Loucy (cell line): Measurements from ENCODE around the gene RAB33A.

Source experiments
- H2AFZ ChIP-seq: fragments of 200-600 bp; sonication (generic); 2 replicates; pipeline ENCODE4 v1.6.0; 2016; ENCODE audit warnings: antibody characterized with exemption, mild to moderate bottlenecking, low read length, moderate library complexity
- H3F3A ChIP-seq: fragments of 200-600 bp; 2 replicates; pipeline ENCODE4 v1.6.0; 2016; ENCODE audit warnings: antibody characterized with exemption, low read depth, mild to moderate bottlenecking
- H3K27me3 ChIP-seq: fragments of 200-600 bp; sonication (generic); 2 replicates; pipeline ENCODE4 v1.6.1; 2014; ENCODE audit warnings: low read length, mild to moderate bottlenecking; ENCODE audit not compliant: insufficient read depth, poor library complexity, severe bottlenecking
- H3K36me3 ChIP-seq: fragments of 200-600 bp; sonication (generic); 2 replicates; pipeline ENCODE4 v1.6.1; 2016; ENCODE audit warnings: low read length; ENCODE audit not compliant: insufficient read depth
- H3K4me1 ChIP-seq: fragments of 200-600 bp; sonication (generic); 2 replicates; pipeline ENCODE4 v1.5.1; 2014; ENCODE audit warnings: low read length, mild to moderate bottlenecking; ENCODE audit not compliant: insufficient read depth, poor library complexity, severe bottlenecking
- H3K4me2 ChIP-seq: fragments of 200-600 bp; sonication (generic); 2 replicates; pipeline ENCODE4 v1.6.0; 2014; ENCODE audit warnings: antibody characterized with exemption, low read length, low read depth, mild to moderate bottlenecking; ENCODE audit not compliant: poor library complexity, severe bottlenecking
- H3K4me3 ChIP-seq: fragments of 200-600 bp; sonication (generic); 2 replicates; pipeline ENCODE4 v1.5.1; 2014; ENCODE audit warnings: low read length, mild to moderate bottlenecking, mixed read lengths; ENCODE audit not compliant: poor library complexity, severe bottlenecking
- H3K79me2 ChIP-seq: fragments of 200-600 bp; sonication (generic); 2 replicates; pipeline ENCODE4 v1.6.1; 2014; ENCODE audit warnings: low read length; ENCODE audit not compliant: insufficient read depth
- H3K9ac ChIP-seq: fragments of 200-600 bp; sonication (generic); 2 replicates; pipeline ENCODE4 v1.6.0; 2014; ENCODE audit warnings: mild to moderate bottlenecking, low read depth, low read length, moderate library complexity; ENCODE audit not compliant: poor library complexity, severe bottlenecking
- H3K9me2 ChIP-seq: fragments of 200-600 bp; sonication (generic); replicated peaks from 2 replicates; pipeline ENCODE4 v1.6.1; 2016; ENCODE audit warnings: low read depth, low read length, mixed read lengths
- H3K9me3 ChIP-seq: fragments of 200-600 bp; sonication (generic); 2 replicates; pipeline ENCODE4 v1.6.1; 2014; ENCODE audit warnings: mild to moderate bottlenecking, antibody characterized with exemption, low read length, low read depth; ENCODE audit not compliant: insufficient read depth
- H4K20me1 ChIP-seq: fragments of 200-600 bp; sonication (generic); 2 replicates; pipeline ENCODE4 v1.6.0; 2014; ENCODE audit warnings: antibody characterized with exemption, low read length, mild to moderate bottlenecking; ENCODE audit not compliant: insufficient read depth, poor library complexity, severe bottlenecking
- EZH2phosphoT487 ChIP-seq: fragments of 200-600 bp; IDR thresholded peaks from 2 replicates; pipeline ENCODE4 v1.6.1; 2018; ENCODE audit warnings: antibody characterized with exemption, mild to moderate bottlenecking, moderate library complexity, borderline replicate concordance
- TF ChIP-seq, protein P1 (sequence below): fragments of 200-600 bp; sonication (generic); conservative IDR thresholded peaks from 2 replicates; pipeline ENCODE4 v1.5.1; 2014; ENCODE audit warnings: mild to moderate bottlenecking, antibody characterized with exemption, low read length

RAB33A gene

DNA sequence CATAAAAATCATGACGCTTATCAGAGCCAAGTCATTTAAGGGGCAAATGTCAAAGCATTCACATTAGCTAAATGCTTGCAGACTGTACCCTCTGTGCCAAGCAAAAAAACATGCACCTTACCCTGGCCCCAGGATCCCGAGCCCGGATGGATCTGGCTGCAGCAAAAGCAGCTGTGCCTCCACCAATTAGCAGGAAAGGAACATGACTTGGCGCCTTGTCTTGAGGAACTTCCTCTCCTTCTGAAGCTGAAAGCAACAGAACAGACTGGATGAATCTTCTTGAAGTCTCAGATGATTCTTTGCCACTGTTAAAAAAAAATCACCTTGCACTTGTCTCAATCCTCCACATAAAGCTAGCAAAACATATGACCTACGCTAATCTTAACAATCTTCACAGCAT is 24.1 kb upstream of the RAB33A start:
- no peak overlapping the region for H3K4me3 ChIP-seq
- H3K4me2 ChIP-seq, result no peak overlapping the region
- no peak overlapping the region for H2AFZ ChIP-seq
- no peak overlapping the region for H3K9ac ChIP-seq
- no peaks in the 10 kb centered on the region for H3K9me2 ChIP-seq
- no peaks in the 10 kb centered on the region for H3K9me3 ChIP-seq
- no peaks in the 10 kb centered on the region for H4K20me1 ChIP-seq
- TF ChIP-seq, protein P1, sequence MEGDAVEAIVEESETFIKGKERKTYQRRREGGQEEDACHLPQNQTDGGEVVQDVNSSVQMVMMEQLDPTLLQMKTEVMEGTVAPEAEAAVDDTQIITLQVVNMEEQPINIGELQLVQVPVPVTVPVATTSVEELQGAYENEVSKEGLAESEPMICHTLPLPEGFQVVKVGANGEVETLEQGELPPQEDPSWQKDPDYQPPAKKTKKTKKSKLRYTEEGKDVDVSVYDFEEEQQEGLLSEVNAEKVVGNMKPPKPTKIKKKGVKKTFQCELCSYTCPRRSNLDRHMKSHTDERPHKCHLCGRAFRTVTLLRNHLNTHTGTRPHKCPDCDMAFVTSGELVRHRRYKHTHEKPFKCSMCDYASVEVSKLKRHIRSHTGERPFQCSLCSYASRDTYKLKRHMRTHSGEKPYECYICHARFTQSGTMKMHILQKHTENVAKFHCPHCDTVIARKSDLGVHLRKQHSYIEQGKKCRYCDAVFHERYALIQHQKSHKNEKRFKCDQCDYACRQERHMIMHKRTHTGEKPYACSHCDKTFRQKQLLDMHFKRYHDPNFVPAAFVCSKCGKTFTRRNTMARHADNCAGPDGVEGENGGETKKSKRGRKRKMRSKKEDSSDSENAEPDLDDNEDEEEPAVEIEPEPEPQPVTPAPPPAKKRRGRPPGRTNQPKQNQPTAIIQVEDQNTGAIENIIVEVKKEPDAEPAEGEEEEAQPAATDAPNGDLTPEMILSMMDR, result no peak
- TF ChIP-seq EZH2phosphoT487, result no peak
- no peaks in the 10 kb centered on the region for H3K79me2 ChIP-seq
- no peaks in the 10 kb centered on the region for H3K4me1 ChIP-seq
- H3K27me3 ChIP-seq, result no peaks in the 10 kb centered on the region
- no peaks in the 10 kb centered on the region for H3F3A ChIP-seq
- peaks cover 30% of the 10 kb centered on the region; the same call in 1 of the 2 replicates for H3K36me3 ChIP-seq

DNA sequence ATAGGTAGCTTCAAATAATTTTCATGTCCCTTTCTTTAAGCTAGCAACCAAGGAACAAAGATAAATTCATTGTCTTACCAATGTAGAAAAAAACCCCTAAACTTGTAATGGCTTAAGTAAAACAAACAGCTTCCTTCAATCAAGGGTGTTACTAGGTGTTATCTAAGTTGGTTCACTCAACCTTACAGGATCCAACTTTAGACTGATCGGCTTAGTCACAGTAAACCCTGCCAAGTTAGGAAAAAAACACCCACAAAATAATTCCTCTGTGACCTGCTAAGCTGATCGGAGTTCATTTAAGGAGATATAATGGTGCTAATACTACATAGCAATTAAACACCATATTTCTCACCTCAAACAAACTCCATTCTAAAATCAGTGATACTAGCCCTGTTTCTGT is 16.2 kb upstream of the RAB33A start:
- Histone ChIP-seq H3K36me3 (no peaks in the 10 kb centered on the region), H3K4me2 (no peak overlapping the region), H4K20me1 (peaks cover 4% of the 10 kb centered on the region), H3K79me2 (peaks cover 10% of the 10 kb centered on the region), H3K4me1 (peaks cover 6% of the 10 kb centered on the region), H3K4me3 (no peak overlapping the region), H3F3A (no peaks in the 10 kb centered on the region), H3K9me3 (no peaks in the 10 kb centered on the region), H2AFZ (no peak overlapping the region), H3K9ac (no peak overlapping the region), H3K9me2 (no peaks in the 10 kb centered on the region), H3K27me3 (no peaks in the 10 kb centered on the region)
- TF ChIP-seq, protein P1, result no peak
- no peak for TF ChIP-seq EZH2phosphoT487

DNA sequence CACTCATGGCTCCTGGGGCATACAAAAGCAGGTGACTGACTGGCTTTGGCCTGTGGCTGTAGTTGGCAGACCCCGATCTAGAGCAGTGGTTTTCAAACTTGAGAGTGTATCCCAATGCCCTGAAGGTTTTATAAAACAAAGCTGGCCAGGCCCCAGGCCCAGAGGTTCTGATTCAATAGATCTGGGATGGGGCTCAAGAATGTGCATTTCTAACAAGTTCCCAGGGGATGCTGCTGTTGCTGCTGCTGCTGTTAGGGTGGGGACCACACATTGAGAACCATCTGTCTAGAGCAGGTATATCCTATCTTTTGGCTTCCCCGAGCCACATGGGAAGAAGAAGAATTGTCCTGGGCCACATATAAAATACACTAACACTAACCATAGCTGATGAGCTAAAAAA is 13.5 kb upstream of the RAB33A start:
- H3K79me2 ChIP-seq, result peaks cover 30% of the 10 kb centered on the region
- H3F3A ChIP-seq, result no peaks in the 10 kb centered on the region
- H4K20me1 ChIP-seq, result peaks cover 7% of the 10 kb centered on the region
- no peak overlapping the region for H3K4me2 ChIP-seq
- H3K27me3 ChIP-seq, result no peaks in the 10 kb centered on the region
- no peaks in the 10 kb centered on the region for H3K9me2 ChIP-seq
- peaks cover 6% of the 10 kb centered on the region for H3K4me1 ChIP-seq
- no peak overlapping the region for H3K4me3 ChIP-seq
- TF ChIP-seq, protein P1, result no peak
- TF ChIP-seq EZH2phosphoT487, result no peak
- no peaks in the 10 kb centered on the region for H3K9me3 ChIP-seq
- H3K36me3 ChIP-seq, result no peaks in the 10 kb centered on the region
- H3K9ac ChIP-seq, result no peak overlapping the region
- H2AFZ ChIP-seq, result no peak overlapping the region
